ENCODE results near the gene NAV2.
"Not testable (repeated sequence)": the region's sequence is repeated elsewhere in the genome, so short reads cannot be mapped to it uniquely, and the experiment has no call there.

DNA sequence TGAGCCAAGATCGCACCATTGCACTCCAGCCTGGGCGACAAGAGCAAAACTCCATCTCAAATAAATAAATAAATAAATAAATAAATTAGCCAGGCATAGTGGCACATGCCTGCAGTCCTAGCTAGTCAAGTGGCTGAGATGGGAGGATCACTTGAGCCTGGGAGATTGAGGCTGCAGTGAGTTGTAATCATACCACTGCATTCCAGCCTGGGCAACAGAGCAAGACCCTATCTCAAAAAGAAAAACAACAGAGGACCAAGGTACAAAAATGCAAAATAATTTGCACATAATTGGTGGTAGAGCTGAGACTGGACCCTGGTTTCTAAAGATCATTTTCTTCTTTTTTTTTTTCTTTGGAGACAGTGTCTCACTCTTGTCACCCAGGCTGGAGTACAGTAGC lies 294.0 kb downstream of the NAV2 start:
- TF ChIP-seq, protein P1, sequence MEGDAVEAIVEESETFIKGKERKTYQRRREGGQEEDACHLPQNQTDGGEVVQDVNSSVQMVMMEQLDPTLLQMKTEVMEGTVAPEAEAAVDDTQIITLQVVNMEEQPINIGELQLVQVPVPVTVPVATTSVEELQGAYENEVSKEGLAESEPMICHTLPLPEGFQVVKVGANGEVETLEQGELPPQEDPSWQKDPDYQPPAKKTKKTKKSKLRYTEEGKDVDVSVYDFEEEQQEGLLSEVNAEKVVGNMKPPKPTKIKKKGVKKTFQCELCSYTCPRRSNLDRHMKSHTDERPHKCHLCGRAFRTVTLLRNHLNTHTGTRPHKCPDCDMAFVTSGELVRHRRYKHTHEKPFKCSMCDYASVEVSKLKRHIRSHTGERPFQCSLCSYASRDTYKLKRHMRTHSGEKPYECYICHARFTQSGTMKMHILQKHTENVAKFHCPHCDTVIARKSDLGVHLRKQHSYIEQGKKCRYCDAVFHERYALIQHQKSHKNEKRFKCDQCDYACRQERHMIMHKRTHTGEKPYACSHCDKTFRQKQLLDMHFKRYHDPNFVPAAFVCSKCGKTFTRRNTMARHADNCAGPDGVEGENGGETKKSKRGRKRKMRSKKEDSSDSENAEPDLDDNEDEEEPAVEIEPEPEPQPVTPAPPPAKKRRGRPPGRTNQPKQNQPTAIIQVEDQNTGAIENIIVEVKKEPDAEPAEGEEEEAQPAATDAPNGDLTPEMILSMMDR (IDR thresholded peaks at IDR 0.05 in 2 of 3, conservative IDR thresholded peaks at IDR 0.05 in 1 of 3; ENCODE audit: borderline replicate concordance in 1 of 3, insufficient read depth in 1 of 3, low read depth in 2 of 3, low read length in 2 of 3): not testable (repeated sequence)
- TF ChIP-seq, protein P2, sequence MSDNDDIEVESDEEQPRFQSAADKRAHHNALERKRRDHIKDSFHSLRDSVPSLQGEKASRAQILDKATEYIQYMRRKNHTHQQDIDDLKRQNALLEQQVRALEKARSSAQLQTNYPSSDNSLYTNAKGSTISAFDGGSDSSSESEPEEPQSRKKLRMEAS (IDR thresholded peaks at IDR 0.05): not testable (repeated sequence)
- not testable (repeated sequence) for TF ChIP-seq ZNF274 (IDR thresholded peaks at IDR 0.05; ENCODE audit: low read depth, low read length); CEBPB (IDR thresholded peaks at IDR 0.05; ENCODE audit: low read depth); POLR2A (IDR thresholded peaks at IDR 0.05; ENCODE audit: borderline replicate concordance, extremely low read depth, insufficient read depth, insufficient read length); SIN3A (IDR thresholded peaks at IDR 0.05; ENCODE audit: low read depth); TCF7L2 (IDR thresholded peaks at IDR 0.05; ENCODE audit: borderline replicate concordance, extremely low read depth, insufficient read depth, insufficient read length)

Data from HCT116 (cell line).